Measurements from ENCODE around the gene USP48. TPM values are rescaled to one million over a fixed set of nuclear protein-coding genes. Genes with fewer than 3 reads are reported as not detected.
A peak's percentile ranks its signal among the peaks of the same experiment; 100 is the strongest.
"Not testable (repeated sequence)": the region's sequence is repeated elsewhere in the genome, so short reads cannot be mapped to it uniquely, and the experiment has no call there.

USP48 gene
- total and polyA plus RNA-seq, 12 donors: 13.8 to 45.0 (median 36.1) TPM

DNA sequence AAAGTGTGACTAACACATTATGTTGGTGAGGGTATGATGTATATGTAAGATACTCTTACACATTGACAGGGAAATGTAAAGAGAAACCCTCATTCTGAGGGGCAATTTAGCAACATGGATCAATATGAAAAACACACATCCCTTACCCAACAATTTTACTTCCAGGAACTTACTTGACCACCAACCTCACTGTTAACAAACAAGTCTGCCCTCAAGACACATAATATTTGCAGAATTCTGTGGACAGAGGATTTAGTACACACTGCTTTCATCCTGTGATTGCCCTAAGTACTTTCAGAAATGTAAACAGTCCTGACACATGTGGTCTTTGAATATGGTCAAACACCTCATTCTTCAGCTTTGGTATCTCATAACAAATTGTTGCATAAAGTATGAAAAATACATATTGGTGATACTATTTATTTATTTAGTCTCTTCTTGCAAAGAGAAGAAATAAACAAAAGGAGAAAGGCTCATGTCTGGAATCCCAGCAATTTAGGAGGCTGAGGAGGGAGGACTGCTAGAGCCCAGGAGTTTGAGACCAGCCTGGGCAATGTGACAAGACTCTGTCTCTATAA is 6.9 kb downstream of the USP48 start:
- intact Hi-C loops (cut with DNase I): no loop called here
- Histone ChIP-seq H3K4me3 (no peak overlapping the region), H3K4me1 (peaks cover 0 to 61% (median 26%) of the 10 kb centered on the region in 9 donors), H3K27ac (no peak overlapping the region), H3K9me3 (peaks cover 0 to 13% (median 0%) of the 10 kb centered on the region in 11 donors), H3K27me3 (no peaks in the 10 kb centered on the region), H3K36me3 (no peaks in the 10 kb centered on the region)
- no peak for TF ChIP-seq CTCF (IDR thresholded peaks at IDR 0.05)
- DNase-seq (no peak), ATAC-seq (no peak)

GRCh38 chr1:21775550-21775914 is 7.4 kb downstream of the USP48 start:
- DNase-seq: no peak
- H3K9me3 ChIP-seq: peaks cover 0 to 13% (median 0%) of the 10 kb centered on the region in 11 donors
- no peak overlapping the region for H3K4me3 ChIP-seq
- no peaks in the 10 kb centered on the region for H3K27me3 ChIP-seq
- intact Hi-C loops (cut with DNase I): no loop called here
- no peak overlapping the region for H3K27ac ChIP-seq
- no peak for TF ChIP-seq CTCF (IDR thresholded peaks at IDR 0.05)
- H3K36me3 ChIP-seq: no peaks in the 10 kb centered on the region
- 38 to 46% methylated on average over 2 of the region's 2 CpGs for WGBS, 2 donors
- no peak for ATAC-seq
- H3K4me1 ChIP-seq: peaks cover 0 to 61% (median 22%) of the 10 kb centered on the region in 9 donors

DNA sequence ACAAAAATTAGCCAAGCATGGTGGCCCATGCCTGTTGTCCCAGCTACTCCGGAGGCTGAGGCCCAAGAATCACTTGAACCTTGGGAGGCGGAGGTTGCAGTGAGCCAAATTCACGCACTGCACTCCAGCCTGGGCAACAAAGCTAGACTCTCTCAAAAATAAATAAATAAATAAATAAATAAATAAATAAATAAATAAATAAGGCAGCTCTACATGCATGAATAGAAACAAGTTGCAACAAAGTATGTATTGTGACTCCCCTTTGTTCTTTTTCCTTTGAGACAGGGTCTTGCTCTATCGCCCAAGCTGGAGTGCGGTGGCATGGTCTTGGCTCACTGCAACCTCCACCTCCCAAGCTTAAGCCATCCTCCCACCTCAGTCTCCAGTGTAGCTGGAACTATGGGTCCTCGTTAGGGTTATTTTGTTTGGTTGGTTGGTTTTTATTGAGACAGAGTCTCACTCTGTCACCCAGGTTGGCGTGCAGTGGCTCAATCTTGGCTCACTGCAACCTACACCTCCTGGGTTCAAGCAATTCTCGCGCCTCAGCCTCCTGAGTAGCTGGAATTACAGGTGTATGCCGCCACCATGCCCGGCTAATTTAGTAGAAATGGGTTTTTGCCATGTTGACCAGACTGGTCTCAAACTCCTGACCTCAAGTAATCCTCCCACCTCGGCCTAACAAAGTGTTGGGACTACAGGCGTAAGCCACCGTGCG is 8.0 kb downstream of the USP48 start:
- TF ChIP-seq CTCF (IDR thresholded peaks at IDR 0.05): no peak
- H3K27me3 ChIP-seq: no peaks in the 10 kb centered on the region
- H3K4me1 ChIP-seq: peaks cover 0 to 61% (median 16%) of the 10 kb centered on the region in 9 donors
- DNase-seq (no peak), ATAC-seq (no peak)
- peaks cover 0 to 13% (median 0%) of the 10 kb centered on the region in 11 donors for H3K9me3 ChIP-seq
- H3K36me3 ChIP-seq: no peaks in the 10 kb centered on the region
- H3K4me3 ChIP-seq: no peak overlapping the region
- H3K27ac ChIP-seq: no peak overlapping the region
- 93 to 94% methylated on average over 15 of the region's 15 CpGs for WGBS, 2 donors
- intact Hi-C loops (cut with DNase I): no loop called here

GRCh38 chr1:21773585-21773984 is 9.4 kb downstream of the USP48 start:
- DNase-seq (no peak), ATAC-seq (no peak)
- peaks cover 0 to 13% (median 0%) of the 10 kb centered on the region in 11 donors for H3K9me3 ChIP-seq
- H3K4me3 ChIP-seq: no peak overlapping the region
- H3K27me3 ChIP-seq: no peaks in the 10 kb centered on the region
- H3K27ac ChIP-seq: peak overlapping the region in 1 of 10 donors; percentile 55
- no peak for TF ChIP-seq CTCF (IDR thresholded peaks at IDR 0.05)
- 49 to 64% methylated on average over 3 of the region's 3 CpGs for WGBS, 2 donors
- intact Hi-C loops (cut with DNase I): no loop called here
- peaks cover 0 to 9% (median 0%) of the 10 kb centered on the region in 9 donors for H3K36me3 ChIP-seq
- peaks cover 0 to 67% (median 10%) of the 10 kb centered on the region in 9 donors for H3K4me1 ChIP-seq

GRCh38 chr1:21771672-21772071 is 11.3 kb downstream of the USP48 start:
- H3K27ac ChIP-seq: peak overlapping the region in 1 of 10 donors; percentile 13
- H3K4me3 ChIP-seq; H3K36me3 ChIP-seq; ATAC-seq; H3K9me3 ChIP-seq; H3K27me3 ChIP-seq; intact Hi-C loops (cut with DNase I); DNase-seq: not testable (repeated sequence)
- H3K4me1 ChIP-seq: peaks cover 0 to 86% (median 13%) of the 10 kb centered on the region in 9 donors
- 87 to 96% methylated on average over 10 of the region's 10 CpGs for WGBS, 2 donors

DNA sequence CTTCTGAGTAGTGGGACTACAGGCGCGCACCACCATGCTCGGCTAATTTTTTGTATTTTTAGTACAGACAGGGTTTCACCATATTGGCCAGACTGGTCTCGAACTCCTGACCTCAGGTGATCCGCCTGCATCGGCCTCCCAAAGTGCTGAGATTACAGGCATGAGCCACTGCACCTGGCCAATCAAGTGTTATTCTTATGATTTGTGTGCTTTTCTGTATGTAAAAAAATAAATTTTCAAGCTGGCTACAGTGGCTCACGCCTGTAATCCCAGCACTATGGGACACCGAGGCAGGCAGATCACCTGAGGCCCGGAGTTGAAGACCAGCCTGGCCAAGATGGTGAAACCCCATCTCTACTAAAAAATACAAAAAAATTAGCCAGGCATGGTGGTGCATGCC is 12.3 kb downstream of the USP48 start:
- DNase-seq; intact Hi-C loops (cut with DNase I); H3K27ac ChIP-seq; H3K27me3 ChIP-seq; ATAC-seq; H3K4me3 ChIP-seq; H3K9me3 ChIP-seq; H3K36me3 ChIP-seq: not testable (repeated sequence)
- 95 to 98% methylated on average over 9 of the region's 9 CpGs for WGBS, 2 donors
- H3K4me1 ChIP-seq: peaks cover 0 to 88% (median 14%) of the 10 kb centered on the region in 9 donors

Measured in heart right ventricle (tissue), 16 donors.